GOT3 (cell line): ENCODE data around the gene SLBP.

Experiments used
- DNase-seq: peaks from one replicate; lab custom pipeline; 2025; ENCODE audit warnings: mixed read lengths; lab: John Stamatoyannopoulos, UW

Gene SLBP

GRCh38 chr4:1712216-1713002 is at the start of gene SLBP:
Gene SLBP, minus strand, starts transcription at chr4:1712319. Its CDS starts 131 bp downstream, at chr4:1712188.
- DNase-seq: peak; percentile 84

DNA sequence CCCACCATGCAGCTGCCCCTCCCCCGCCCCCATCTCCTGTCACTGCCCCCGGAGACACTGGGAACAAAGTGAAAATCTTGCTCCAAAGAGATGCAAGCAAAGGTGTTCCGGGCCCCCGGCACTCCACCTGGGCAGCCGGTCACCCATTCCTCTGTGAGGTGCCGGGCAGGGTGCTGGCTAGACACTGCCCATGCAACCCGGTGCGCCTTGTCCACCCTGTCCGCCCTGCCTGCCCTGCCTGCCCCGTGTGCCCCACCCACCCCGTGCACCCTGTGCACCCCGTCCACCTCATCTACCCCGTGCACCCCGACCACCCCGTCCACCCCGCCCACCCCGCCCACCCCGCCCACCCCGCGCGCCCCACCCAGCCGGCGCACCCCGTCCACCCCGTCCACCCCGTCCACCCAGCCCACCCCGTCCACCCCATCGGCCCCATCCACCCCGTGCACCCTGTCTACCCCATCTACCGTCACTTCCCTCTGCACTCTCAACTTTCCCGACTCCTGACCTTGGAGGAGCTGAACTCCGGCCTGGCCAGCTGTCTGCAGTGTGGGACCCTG is 49.1 kb upstream of the SLBP start:
- no peak for DNase-seq

GRCh38 chr4:1760521-1761071 is 48.5 kb upstream of the SLBP start:
- no peak for DNase-seq

- DNase-seq: no peak
Observed at GRCh38 chr4:1759818-1760223, 47.7 kb upstream of the SLBP start.

GRCh38 chr4:1759170-1759817 is 47.2 kb upstream of the SLBP start:
- no peak for DNase-seq

DNA sequence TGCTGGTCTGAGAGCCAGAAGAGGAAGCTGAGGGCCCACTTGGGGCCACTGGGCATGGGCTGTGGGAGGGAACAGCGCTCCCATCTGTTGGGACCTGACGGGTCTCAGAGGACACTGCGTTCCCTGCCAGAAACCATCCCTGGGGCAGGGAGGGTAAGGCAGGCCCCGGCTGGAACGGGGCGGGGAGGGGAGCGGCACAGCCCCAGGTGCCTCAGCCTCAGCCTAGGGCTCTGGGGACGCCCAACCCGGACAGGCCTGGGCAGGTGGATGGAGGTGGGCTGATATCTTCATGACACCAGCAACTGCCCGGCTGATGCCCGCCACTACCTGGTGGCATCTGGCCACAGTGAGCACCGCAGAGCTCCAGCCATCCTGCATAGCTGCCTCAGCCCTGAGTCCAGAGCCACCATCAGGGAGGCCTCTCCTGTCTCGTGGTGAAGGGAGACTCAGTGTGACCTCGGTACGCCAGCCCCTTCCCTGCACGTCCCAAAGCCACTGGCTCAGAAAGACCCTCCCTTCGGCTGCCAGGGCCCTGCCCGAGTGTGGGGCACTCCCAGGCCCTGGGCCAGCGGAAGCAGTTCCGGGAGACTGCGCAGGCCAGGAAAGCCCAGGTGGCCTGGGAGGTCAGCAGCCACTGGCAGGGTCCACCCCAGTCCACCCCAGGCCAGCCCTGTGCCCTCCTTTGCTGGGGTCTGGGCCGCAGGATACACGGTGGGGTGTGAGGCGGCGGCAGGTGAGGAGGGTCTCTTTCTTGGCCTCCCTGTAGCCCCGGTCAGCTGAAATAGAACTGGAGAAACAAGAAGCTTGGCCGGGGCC is 46.4 kb upstream of the SLBP start:
- no peak for DNase-seq

DNA sequence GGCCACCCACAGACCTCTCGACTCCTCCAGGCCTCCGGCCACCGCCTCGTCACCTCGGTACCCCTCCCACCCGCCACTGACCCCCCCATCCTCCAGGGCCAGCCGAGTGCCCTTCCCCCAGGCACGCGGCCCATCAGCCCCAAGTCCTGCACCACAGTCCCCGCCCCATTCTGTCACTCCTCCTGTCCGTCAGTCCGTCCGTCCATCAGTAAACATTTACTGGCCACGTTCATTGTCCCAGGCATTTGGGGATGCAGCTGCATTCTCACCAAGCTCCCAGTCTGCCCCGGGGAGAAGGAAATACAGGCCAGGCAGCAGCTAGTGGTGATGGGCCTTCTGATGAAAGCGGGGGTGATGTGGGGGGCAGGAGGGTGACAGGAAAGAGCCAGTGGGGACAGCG is 45.7 kb upstream of the SLBP start:
- no peak for DNase-seq

- no peak for DNase-seq
Observed at GRCh38 chr4:1756893-1757779, 45.0 kb upstream of the SLBP start.

- DNase-seq: no peak
Observed at GRCh38 chr4:1756079-1756478, 44.0 kb upstream of the SLBP start.

- no peak for DNase-seq
Observed at GRCh38 chr4:1755297-1755696, 43.2 kb upstream of the SLBP start.

- no peak for DNase-seq
Observed at GRCh38 chr4:1754336-1754735, 42.2 kb upstream of the SLBP start.

DNA sequence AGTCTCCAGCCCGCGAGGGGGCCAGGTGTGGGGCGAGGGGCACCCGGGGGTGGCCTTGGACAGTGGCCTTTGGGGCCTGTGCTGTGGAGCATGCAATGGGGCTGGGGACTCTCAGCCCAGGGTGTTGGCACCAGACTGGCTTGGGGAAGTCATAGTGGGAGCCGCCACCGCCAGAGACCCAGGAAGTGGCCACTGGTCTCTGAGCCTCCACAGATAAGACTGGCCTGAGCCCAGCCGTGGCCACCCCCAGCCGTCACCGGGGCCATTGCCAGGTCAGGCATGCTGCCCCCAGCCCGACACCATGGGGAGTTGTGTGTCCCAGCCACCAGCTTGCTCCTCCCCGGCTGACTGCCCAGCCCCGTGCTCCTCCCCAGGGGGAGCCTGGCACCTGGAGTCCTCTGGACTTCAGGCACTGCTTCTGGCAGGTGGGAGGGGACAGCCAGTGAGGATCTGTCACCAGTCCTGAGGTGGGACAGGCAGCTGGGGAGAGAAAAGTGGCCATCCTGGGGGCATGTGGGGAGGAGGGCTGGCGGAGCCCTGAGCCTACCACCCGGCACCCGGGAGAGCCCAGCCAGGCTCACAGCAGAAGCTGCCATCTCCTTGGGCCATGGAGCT is 41.7 kb upstream of the SLBP start:
- DNase-seq: no peak

- DNase-seq: no peak
Observed at GRCh38 chr4:1753294-1753696, 41.2 kb upstream of the SLBP start.

DNA sequence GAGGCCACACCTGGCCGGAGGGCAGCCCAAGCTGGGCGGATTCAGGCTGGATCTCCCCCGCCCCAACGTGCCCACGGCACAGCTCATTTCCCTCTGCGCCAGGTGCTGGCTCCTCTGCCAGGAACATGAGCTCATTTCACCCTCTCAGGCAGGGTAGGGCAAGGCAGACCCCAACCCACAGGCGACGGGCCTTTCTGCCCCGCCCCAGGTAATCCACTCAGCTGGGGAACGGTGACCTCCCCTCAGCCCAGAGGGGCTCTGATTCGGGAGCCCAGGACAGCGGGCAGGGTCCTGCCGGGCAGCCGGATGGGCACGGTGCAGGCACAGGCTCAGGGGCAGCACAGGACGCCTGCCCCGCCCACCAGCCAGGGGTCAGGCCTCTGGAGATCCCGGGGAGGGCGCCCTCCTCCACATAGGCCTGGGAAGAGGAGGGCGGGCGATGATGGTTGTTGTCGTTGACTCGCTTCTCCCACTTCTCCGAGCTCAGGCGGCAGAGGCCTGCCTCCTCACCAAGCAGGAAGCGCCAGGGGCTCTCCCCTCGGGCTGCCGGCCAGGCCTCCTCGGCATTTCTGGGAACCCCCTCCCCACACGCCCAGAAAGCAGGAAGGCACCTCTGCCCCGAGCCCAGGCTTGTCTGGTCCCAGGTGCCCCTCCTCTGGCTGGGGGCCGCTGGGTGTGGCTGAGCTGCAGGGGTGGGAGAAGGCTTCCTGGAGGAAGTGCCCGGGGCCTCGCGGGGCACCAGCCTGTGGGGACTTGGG is 40.3 kb upstream of the SLBP start:
- DNase-seq: no peak

- DNase-seq: no peak
Observed at GRCh38 chr4:1751919-1752283, 39.8 kb upstream of the SLBP start.

GRCh38 chr4:1751155-1751918 is 39.2 kb upstream of the SLBP start:
- no peak for DNase-seq

- DNase-seq: no peak
Observed at GRCh38 chr4:1750381-1751154, 38.4 kb upstream of the SLBP start.

- DNase-seq: no peak
Observed at GRCh38 chr4:1749826-1750225, 37.7 kb upstream of the SLBP start.
